ENCODE data around the gene LRRC27.

DNA sequence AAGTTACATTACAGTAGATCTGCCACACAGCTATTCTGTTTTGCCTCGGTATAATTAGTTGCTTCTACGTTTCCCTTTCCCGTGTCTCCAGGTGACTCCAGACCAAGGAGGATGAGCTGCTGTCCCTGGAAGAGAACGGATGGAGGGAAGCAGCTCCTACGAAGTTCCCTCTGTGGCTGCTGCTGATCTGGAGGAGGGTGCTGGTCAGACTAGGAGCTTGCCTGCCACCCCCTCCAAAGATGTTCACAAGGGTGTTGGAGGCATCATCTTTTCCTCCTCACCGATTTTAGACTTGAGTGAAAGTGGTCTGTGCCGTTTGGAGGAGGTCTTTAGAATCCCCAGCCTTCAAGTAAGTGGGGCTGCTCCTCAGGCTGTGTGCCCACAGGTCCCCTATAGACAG is 1.4 kb downstream of the LRRC27 start:
- TF ChIP-seq, protein P1, sequence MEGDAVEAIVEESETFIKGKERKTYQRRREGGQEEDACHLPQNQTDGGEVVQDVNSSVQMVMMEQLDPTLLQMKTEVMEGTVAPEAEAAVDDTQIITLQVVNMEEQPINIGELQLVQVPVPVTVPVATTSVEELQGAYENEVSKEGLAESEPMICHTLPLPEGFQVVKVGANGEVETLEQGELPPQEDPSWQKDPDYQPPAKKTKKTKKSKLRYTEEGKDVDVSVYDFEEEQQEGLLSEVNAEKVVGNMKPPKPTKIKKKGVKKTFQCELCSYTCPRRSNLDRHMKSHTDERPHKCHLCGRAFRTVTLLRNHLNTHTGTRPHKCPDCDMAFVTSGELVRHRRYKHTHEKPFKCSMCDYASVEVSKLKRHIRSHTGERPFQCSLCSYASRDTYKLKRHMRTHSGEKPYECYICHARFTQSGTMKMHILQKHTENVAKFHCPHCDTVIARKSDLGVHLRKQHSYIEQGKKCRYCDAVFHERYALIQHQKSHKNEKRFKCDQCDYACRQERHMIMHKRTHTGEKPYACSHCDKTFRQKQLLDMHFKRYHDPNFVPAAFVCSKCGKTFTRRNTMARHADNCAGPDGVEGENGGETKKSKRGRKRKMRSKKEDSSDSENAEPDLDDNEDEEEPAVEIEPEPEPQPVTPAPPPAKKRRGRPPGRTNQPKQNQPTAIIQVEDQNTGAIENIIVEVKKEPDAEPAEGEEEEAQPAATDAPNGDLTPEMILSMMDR (IDR thresholded peaks at IDR 0.05) = no peak
- TF ChIP-seq POLR2A (IDR thresholded peaks at IDR 0.05) = no peak

Measured in esophagus squamous epithelium (tissue), 4 donors.